H9 (cell line): ENCODE results near the gene MEIS2. TPM values are rescaled to one million over a fixed set of nuclear protein-coding genes. Genes with fewer than 3 reads are reported as not detected.

Experiments
- DNase-seq: peaks from one replicate; pipeline ENCODE4 v3.0.0-alpha.2; 2017
- H2AFZ ChIP-seq: one replicate; pipeline ENCODE4 v1.6.1; 2013; ENCODE audit warnings: mild to moderate bottlenecking, low read length, control low read depth, moderate library complexity
- H2AK5ac ChIP-seq: 2 replicates; pipeline ENCODE4 v1.6.1; 2013; ENCODE audit warnings: low read length, control low read depth, mixed read lengths; ENCODE audit not compliant: insufficient read length
- H2BK120ac ChIP-seq: one replicate; pipeline ENCODE4 v1.6.1; 2013; ENCODE audit warnings: low read depth, mild to moderate bottlenecking, low read length, control low read depth, inconsistent platforms; ENCODE audit not compliant: poor library complexity, severe bottlenecking
- H2BK12ac ChIP-seq: 2 replicates; pipeline ENCODE4 v1.6.1; 2013; ENCODE audit warnings: low read length, control low read depth, mixed read lengths, low read depth; ENCODE audit not compliant: insufficient read length
- H2BK15ac ChIP-seq: 2 replicates; pipeline ENCODE4 v1.6.1; 2013; ENCODE audit warnings: low read depth, low read length, control low read depth
- H2BK20ac ChIP-seq: one replicate; pipeline ENCODE4 v1.6.1; 2013; ENCODE audit warnings: low read depth, mild to moderate bottlenecking, low read length, control low read depth, inconsistent platforms; ENCODE audit not compliant: poor library complexity, severe bottlenecking
- H2BK5ac ChIP-seq: 2 replicates; pipeline ENCODE4 v1.6.1; 2013; ENCODE audit warnings: low read length, control low read depth, mixed read lengths; ENCODE audit not compliant: insufficient read length
- H3K14ac ChIP-seq: 2 replicates; pipeline ENCODE4 v1.6.1; 2013; ENCODE audit warnings: low read length, control low read depth; ENCODE audit not compliant: insufficient read depth
- H3K18ac ChIP-seq: 2 replicates; pipeline ENCODE4 v1.6.1; 2013; ENCODE audit warnings: low read depth, mild to moderate bottlenecking, mixed read lengths, low read length, control low read depth; ENCODE audit not compliant: insufficient read length
- H3K23ac ChIP-seq: 2 replicates; pipeline ENCODE4 v1.6.1; 2013; ENCODE audit warnings: low read length, control low read depth, mixed read lengths, low read depth; ENCODE audit not compliant: insufficient read length
- H3K23me2 ChIP-seq: 2 replicates; pipeline ENCODE4 v1.6.1; 2013; ENCODE audit warnings: low read depth, mild to moderate bottlenecking, mixed read lengths, low read length, control low read depth; ENCODE audit not compliant: insufficient read length, poor library complexity, severe bottlenecking
- H3K27ac ChIP-seq: 2 replicates; pipeline ENCODE4 v1.5.1; 2013; ENCODE audit warnings: low read length, control low read depth, mixed read lengths, low read depth; ENCODE audit not compliant: insufficient read length
- H3K27me3 ChIP-seq: 2 replicates; pipeline ENCODE4 v1.6.1; 2013; ENCODE audit warnings: low read length, control low read depth, inconsistent platforms; ENCODE audit not compliant: insufficient read depth
- H3K4ac ChIP-seq: 2 replicates; pipeline ENCODE4 v1.6.1; 2013; ENCODE audit warnings: low read depth, mild to moderate bottlenecking, control low read depth, inconsistent platforms, low read length, moderate library complexity
- H3K4me1 ChIP-seq: 2 replicates; pipeline ENCODE4 v1.6.1; 2013; ENCODE audit warnings: low read length, control low read depth, inconsistent platforms; ENCODE audit not compliant: insufficient read depth
- H3K4me2 ChIP-seq: 2 replicates; pipeline ENCODE4 v1.6.1; 2013; ENCODE audit warnings: low read length, control low read depth, mixed read lengths; ENCODE audit not compliant: insufficient read length, insufficient read depth
- H3K56ac ChIP-seq: 2 replicates; pipeline ENCODE4 v1.6.1; 2013; ENCODE audit warnings: low read depth, mild to moderate bottlenecking, mixed read lengths, low read length, control low read depth; ENCODE audit not compliant: insufficient read length
- H3K79me1 ChIP-seq: 2 replicates; pipeline ENCODE4 v1.6.1; 2013; ENCODE audit warnings: low read depth, mild to moderate bottlenecking, moderate library complexity, low read length, control low read depth, inconsistent platforms; ENCODE audit not compliant: insufficient read depth, poor library complexity, severe bottlenecking
- H3K79me2 ChIP-seq: 2 replicates; pipeline ENCODE4 v1.6.1; 2013; ENCODE audit warnings: low read length, control low read depth, inconsistent platforms; ENCODE audit not compliant: insufficient read depth
- H3K9ac ChIP-seq: 2 replicates; pipeline ENCODE4 v1.6.1; 2013; ENCODE audit warnings: low read length, control low read depth, mixed read lengths; ENCODE audit not compliant: insufficient read length; ENCODE audit errors: extremely low read depth
- H3K9me3 ChIP-seq: one replicate; pipeline ENCODE4 v1.6.1; 2013; ENCODE audit warnings: low read depth, low read length, inconsistent platforms; ENCODE audit not compliant: control insufficient read depth
- H3T11ph ChIP-seq: one replicate; pipeline ENCODE4 v1.6.1; 2013; ENCODE audit warnings: mild to moderate bottlenecking, low read length, control low read depth, inconsistent platforms
- H4K20me1 ChIP-seq: one replicate; pipeline ENCODE4 v1.6.1; 2013; ENCODE audit not compliant: control insufficient read depth, insufficient read length, insufficient read depth
- H4K5ac ChIP-seq: 2 replicates; pipeline ENCODE4 v1.6.1; 2013; ENCODE audit warnings: low read depth, mild to moderate bottlenecking, mixed read lengths, low read length, control low read depth; ENCODE audit not compliant: insufficient read length
- H4K8ac ChIP-seq: replicated peaks from 2 replicates; pipeline ENCODE4 v1.6.1; 2013; ENCODE audit warnings: low read length, control low read depth, mixed read lengths, low read depth; ENCODE audit not compliant: insufficient read length
- H4K91ac ChIP-seq: 2 replicates; pipeline ENCODE4 v1.6.1; 2013; ENCODE audit warnings: low read depth, mild to moderate bottlenecking, moderate library complexity, mixed read lengths, low read length, control low read depth; ENCODE audit not compliant: insufficient read length
- H3K27ac Mint-ChIP-seq, 3 experiments: 2 replicates in 2 of 3; 3 replicates in 1 of 3; pipeline ENCODE4 v1.8.0; 2020 to 2021; ENCODE audit warnings: mixed read lengths in 3 of 3, mild to moderate bottlenecking in 1 of 3, moderate library complexity in 1 of 3
- H3K27me3 Mint-ChIP-seq: 2 replicates; pipeline ENCODE4 v1.8.0; 2021; ENCODE audit warnings: low read depth, mild to moderate bottlenecking, moderate library complexity, mixed read lengths
- H3K36me3 Mint-ChIP-seq, 3 experiments: 2 replicates in 2 of 3; 3 replicates in 1 of 3; pipeline ENCODE4 v1.8.0; 2020 to 2021; ENCODE audit warnings: low read depth in 3 of 3, mixed read lengths in 3 of 3; ENCODE audit not compliant: insufficient read depth in 1 of 3
- H3K4me1 Mint-ChIP-seq, 2 experiments: 2 replicates each; pipeline ENCODE4 v1.8.0; 2020; ENCODE audit warnings: mixed read lengths in 2 of 2
- H3K4me3 Mint-ChIP-seq, 2 experiments: 2 replicates in 1 of 2; 3 replicates in 1 of 2; pipeline ENCODE4 v1.8.0; 2020 to 2021; ENCODE audit warnings: mild to moderate bottlenecking in 2 of 2, mixed read lengths in 2 of 2, moderate library complexity in 1 of 2
- H3K9me3 Mint-ChIP-seq, 2 experiments: 2 replicates in 1 of 2; 3 replicates in 1 of 2; pipeline ENCODE4 v1.8.0; 2020; ENCODE audit warnings: mild to moderate bottlenecking in 2 of 2, mixed read lengths in 2 of 2, moderate library complexity in 1 of 2
- WGBS: extraction: QIAGEN DNeasy Blood & Tissue Kit; methylation state at CpG from one replicate; pipeline ENCODE4 v1.1.7; 2013; ENCODE audit warnings: missing lambda C conversion rate, low lambda C conversion rate, mixed read lengths; ENCODE audit not compliant: insufficient read length; ENCODE audit errors: extremely low coverage; 5-methylcytosine and 5-hydroxymethylcytosine counted together
- total RNA-seq: library from RNA; stranded (reverse); gene quantifications from 2 replicates; pipeline ENCODE4 v1.2.1, GENCODE V29; 2021
- TF ChIP-seq, protein P1 (sequence below): fragments of 200-600 bp; sonication (generic); conservative IDR thresholded peaks from 3 replicates; pipeline ENCODE4 v1.8.0; 2021; ENCODE audit warnings: antibody characterized with exemption, mild to moderate bottlenecking

Gene MEIS2
- total RNA-seq, 1 experiment from 2014 or later = 0.35 TPM

DNA sequence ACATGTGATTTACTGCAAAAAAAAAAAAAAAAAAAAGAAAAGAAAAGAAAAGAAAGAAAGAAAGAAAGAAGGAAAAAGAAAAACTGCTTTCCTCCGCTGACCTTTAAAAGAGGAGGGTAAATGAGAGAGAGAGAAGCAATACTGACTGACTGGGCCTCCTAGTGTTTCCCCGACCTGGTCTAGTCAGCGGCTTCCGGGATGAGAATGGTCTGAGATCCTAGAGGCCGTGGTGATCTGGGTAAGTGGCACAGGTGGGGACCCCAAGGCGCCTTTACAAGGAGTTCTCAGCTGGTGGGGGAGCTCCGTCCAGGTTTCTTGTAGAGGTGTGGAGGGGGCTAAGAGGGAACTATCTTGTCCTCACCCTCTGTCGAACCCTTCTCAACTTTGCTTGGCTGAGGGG, 223.1 kb downstream of the MEIS2 start:
- no peaks in the 10 kb centered on the region for H3K79me2 ChIP-seq
- no peaks in the 10 kb centered on the region for H3K79me1 ChIP-seq
- H4K8ac ChIP-seq = no peak overlapping the region
- H3K56ac ChIP-seq = no peak overlapping the region
- no peak overlapping the region for H2BK15ac ChIP-seq
- TF ChIP-seq, protein P1, sequence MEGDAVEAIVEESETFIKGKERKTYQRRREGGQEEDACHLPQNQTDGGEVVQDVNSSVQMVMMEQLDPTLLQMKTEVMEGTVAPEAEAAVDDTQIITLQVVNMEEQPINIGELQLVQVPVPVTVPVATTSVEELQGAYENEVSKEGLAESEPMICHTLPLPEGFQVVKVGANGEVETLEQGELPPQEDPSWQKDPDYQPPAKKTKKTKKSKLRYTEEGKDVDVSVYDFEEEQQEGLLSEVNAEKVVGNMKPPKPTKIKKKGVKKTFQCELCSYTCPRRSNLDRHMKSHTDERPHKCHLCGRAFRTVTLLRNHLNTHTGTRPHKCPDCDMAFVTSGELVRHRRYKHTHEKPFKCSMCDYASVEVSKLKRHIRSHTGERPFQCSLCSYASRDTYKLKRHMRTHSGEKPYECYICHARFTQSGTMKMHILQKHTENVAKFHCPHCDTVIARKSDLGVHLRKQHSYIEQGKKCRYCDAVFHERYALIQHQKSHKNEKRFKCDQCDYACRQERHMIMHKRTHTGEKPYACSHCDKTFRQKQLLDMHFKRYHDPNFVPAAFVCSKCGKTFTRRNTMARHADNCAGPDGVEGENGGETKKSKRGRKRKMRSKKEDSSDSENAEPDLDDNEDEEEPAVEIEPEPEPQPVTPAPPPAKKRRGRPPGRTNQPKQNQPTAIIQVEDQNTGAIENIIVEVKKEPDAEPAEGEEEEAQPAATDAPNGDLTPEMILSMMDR = no peak
- no peak overlapping the region for H2BK12ac ChIP-seq
- no peak overlapping the region for H3K23ac ChIP-seq
- H2AFZ ChIP-seq = no peak overlapping the region
- H3K14ac ChIP-seq = no peak overlapping the region
- H3K27me3 ChIP-seq = peaks cover 40% of the 10 kb centered on the region
- peaks cover 36 to 45% of the 10 kb centered on the region in 2 experiments for H3K4me1 Mint-ChIP-seq
- no CpG with 5 or more reads among the region's 8 CpGs for WGBS
- no peak overlapping the region for H3T11ph ChIP-seq
- peaks cover 20% of the 10 kb centered on the region for H3K23me2 ChIP-seq
- DNase-seq = peak; percentile 57
- no peak overlapping the region for H3K27ac Mint-ChIP-seq
- H3K4me2 ChIP-seq = peak overlapping the region; percentile 47
- no peaks in the 10 kb centered on the region for H3K36me3 Mint-ChIP-seq
- H2BK5ac ChIP-seq = no peak overlapping the region
- H3K4ac ChIP-seq = no peak overlapping the region
- no peak overlapping the region for H4K91ac ChIP-seq
- H3K27me3 Mint-ChIP-seq = peaks cover 86% of the 10 kb centered on the region
- no peak overlapping the region for H2BK20ac ChIP-seq
- no peaks in the 10 kb centered on the region for H3K4me1 ChIP-seq
- H3K9me3 Mint-ChIP-seq = peaks cover 0 to 3% of the 10 kb centered on the region in 2 experiments; a peak in 1 of 5 replicates
- H3K9ac ChIP-seq = no peak overlapping the region
- H3K9me3 ChIP-seq = no peaks in the 10 kb centered on the region
- no peaks in the 10 kb centered on the region for H4K20me1 ChIP-seq
- peak overlapping the region; percentile 60 to 77 for H3K4me3 Mint-ChIP-seq
- H2BK120ac ChIP-seq = no peak overlapping the region
- H4K5ac ChIP-seq = no peak overlapping the region
- no peak overlapping the region for H3K27ac ChIP-seq
- no peak overlapping the region for H2AK5ac ChIP-seq
- no peak overlapping the region for H3K18ac ChIP-seq
